HG03520 (cell line): ENCODE results near the gene CRNKL1.
A peak's percentile ranks its signal among the peaks of the same experiment; 100 is the strongest.

ENCODE experiments used
- ATAC-seq: cut with Tn5 transposase; IDR thresholded peaks from one replicate; pipeline ENCODE4 v1.9.1; 2021; ENCODE audit warnings: mild to moderate bottlenecking, moderate library complexity; ENCODE audit not compliant: unreplicated experiment

The CRNKL1 gene

GRCh38 chr20:20052074-20052970, at the start of gene CRNKL1, which contains the start of gene CFAP61:
TSS of gene CRNKL1 (minus strand) at chr20:20052466. CDS start at chr20:20052342, 124 bp downstream.
TSS of gene CFAP61 (plus strand) at chr20:20052532. CDS start at chr20:20056654, 4,122 bp downstream.
- peak; percentile 89 for ATAC-seq

DNA sequence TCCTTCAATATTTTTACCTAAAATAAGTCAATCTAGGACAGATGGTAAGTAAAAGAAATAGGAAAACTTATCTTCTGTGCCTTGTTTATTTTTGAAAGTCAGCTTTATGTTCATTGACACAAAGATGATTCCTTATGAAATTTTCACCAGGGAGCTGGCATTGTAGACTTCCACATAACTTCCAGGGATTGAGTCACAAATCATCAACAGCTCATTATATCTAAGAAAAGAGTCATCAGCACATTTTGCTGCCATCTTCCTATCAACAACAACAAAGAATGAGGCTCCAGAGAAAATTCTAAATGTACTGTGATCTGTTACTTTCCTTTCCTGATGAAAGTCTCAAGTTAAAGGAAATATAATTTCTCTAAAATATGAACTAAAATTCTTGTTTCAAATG, 48.6 kb upstream of the CRNKL1 start:
- no peak for ATAC-seq

DNA sequence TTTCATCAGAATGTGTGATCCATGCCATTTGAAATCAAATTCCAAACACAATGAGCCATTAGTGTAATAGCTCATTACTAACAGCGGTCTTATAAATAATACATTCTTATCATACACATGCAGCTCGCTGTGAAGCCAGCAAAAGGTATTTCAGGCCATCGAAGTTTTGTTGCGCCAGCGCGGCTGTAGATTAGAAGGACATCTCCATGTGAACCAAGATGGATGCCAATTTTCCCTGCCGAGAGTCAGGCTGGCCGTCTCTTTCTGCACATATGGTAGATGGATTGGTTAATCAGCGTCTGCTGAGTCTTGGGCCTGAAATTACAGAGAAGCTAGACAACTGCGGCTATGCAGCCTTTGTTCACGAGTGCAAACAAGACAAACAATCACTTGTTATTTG, 44.2 kb upstream of the CRNKL1 start:
- ATAC-seq = no peak

GRCh38 chr20:20095114-20095872, 43.0 kb upstream of the CRNKL1 start:
- ATAC-seq = no peak

GRCh38 chr20:20094410-20094809, 42.1 kb upstream of the CRNKL1 start:
- no peak for ATAC-seq

GRCh38 chr20:20092827-20093226, 40.6 kb upstream of the CRNKL1 start:
- no peak for ATAC-seq

DNA sequence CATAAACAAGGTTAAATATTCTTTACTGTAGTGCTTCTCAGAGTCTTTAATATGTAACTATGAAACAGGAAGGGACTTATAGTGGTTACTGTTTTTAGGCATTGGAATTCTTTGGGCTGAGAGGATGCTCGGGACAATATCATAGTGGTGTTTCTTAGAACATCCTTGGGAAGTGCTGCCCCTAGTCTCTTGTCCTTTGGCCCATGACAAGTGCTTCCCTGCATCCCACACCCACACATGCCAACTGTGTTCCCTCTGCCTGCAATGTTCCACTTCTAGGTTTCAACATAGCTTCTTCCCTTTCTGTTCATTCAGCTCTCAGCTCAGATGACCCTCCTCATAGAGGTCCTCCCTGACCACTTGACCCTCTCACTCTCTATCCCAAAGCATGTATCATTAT, 37.7 kb upstream of the CRNKL1 start:
- no peak for ATAC-seq

DNA sequence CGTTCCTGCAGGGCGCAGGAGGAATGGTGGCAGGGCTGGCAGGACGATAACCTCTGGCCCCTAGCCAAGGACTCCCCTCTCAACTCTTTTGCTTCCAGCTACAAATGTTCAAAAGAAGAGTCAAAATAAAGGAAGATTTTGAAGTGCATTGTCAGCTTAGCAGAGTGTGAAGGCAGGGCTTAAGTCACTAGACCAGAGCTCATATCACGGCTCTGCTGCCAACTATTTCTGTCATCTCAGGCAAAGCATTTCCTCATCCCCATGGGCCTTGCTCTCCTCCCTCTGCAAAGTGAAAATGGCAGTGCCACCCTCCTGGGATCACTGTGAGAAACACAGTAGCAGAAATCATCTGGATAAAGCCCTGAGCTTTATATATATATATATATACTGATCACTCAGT, 36.8 kb upstream of the CRNKL1 start:
- no peak for ATAC-seq

DNA sequence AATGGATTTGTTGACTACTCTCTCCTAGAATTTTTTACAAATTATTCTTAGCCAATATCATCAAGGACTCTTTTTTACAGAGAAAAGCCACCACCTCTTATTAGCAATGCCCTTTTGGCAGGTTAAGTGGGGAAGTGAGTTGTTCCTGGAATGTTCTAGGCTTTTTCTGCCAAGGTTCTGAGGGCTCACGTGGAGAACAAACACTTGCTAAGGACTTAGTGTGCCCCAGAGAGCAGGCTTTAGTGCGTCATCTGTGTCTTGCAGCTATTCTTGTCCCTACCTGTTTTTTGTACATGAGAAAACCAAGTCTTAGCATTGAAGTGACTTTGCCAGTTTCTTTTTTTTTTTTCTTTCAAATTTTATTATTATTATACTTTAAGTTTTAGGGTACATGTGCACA, 33.5 kb upstream of the CRNKL1 start:
- no peak for ATAC-seq

GRCh38 chr20:20085071-20085470, 32.8 kb upstream of the CRNKL1 start:
- no peak for ATAC-seq

DNA sequence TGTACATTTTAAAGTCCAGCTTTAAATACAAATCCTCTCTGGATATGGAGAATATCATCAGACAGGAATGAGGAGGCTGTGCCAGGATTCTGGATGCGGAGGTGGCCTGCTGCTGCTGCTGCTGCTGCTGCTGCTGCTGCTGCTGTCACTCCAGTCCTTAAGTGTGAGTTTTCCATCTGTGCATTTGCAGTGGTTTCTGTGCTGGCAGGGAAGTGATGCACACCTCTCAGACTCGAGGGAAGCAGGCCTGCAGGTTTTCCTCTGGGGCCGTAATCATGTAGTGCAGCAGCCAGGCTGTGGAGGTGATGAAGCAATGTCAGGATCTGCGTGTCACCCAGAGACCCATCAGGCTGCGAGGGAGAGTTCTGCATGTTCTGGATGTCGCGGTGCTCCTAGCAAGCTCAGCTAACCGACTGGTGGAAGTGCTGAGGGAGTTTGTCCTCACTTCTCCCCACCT, 32.1 kb upstream of the CRNKL1 start:
- no peak for ATAC-seq

GRCh38 chr20:20083807-20084206, 31.5 kb upstream of the CRNKL1 start:
- ATAC-seq = no peak

DNA sequence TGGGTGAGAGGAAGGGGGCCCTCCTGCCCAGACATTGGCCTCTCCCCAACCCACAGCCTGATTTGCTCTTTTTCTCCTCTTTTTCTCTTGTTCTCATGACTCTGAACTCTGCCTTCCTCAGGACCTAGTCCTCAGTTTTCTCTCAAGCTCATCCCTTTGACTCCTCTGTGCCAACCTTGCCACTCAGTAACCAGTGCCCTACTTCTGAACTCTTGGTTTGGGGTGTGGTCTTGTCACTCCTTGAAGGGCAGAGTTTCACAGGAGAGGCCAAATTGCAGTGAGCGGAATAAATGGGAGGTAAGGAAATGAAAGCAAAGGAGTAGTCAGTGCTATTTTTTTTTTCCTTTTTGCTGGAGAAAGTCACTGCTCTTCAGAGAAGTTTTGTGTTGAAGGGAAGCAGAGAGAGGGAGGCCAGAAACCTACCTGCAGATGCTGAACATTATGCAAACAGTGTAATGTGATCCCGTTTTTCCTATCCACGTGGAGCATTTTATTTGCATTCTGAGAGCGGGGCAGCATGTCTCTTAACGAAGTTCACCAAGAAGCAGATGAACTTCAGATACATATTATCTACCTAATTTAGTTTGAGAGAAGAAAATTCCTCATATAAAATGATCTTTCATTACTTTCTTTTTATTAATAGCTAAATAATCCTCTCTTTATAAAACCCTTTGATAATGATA, 27.0 kb upstream of the CRNKL1 start:
- ATAC-seq = no peak

DNA sequence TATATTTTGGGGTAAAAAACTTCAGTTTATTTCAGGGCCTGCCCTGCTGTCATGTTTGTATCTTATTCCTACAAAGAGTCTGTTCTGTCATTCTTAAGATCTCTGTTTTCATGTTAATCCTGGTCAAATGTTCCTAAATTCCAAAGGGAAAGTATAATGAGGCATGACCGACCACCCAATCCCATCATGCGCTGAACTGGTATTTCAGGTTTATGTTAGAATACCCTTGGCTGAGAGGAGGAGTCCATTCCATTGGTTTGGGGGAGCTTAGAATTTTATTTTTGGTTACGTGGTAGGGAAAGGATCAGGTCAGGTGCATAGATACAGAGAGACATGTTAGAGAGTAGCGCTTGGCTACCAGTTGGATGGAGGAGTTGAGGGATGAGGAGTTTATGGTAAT, 25.8 kb upstream of the CRNKL1 start:
- no peak for ATAC-seq

DNA sequence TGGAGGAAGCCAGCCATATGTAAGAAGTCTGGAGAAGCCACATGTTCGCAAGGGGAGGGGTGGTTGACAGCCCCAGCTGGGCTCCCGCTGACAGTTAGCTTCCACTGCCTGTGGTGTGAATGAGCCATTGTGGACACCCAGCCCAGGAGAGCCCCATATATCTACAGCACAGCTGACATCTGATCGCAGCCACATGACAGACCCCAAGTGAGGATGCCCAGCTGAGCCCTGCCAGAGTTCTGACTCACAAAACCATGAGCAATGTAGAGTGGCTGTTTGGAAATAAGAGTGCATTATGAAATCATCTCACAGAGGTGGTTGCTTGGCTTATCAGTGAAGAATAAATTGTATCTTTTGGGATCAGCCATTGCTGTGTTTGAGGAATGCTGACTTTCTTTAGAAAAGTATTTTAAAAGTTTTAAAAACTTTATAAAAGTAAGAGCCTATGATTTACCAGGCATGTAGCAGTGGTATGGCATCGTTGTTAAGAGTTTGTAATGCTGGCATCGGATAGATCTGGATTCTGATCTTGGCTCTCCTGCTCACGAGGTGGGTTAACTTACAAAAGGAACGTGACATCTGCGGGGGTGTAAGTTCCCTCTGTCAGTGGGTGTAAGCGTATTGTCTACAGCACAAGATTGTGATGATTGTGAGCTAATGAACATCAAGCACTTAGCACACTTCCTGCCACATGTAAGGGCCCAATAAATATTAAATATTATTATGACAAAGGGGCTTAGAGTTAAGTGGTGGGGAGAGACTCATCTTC, 24.2 kb upstream of the CRNKL1 start:
- ATAC-seq = no peak

DNA sequence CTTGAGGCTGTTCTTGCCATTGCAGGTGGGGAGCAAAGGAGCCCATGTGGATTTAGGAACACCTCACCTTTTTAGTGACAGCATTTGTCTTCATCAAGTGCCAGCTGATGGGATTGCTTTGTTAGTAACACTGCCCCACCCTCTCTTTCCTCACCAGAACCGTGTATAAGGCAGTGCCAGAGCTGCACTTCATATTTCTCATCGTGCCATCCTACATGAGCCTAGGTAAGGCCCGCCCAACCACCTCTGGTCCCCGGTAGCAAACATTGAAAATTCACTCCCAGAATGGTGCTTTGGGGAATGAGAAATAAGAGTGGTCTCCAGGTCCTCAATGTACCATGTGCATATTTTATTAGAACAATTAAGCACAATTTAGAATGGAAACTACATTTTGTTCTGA, 22.8 kb upstream of the CRNKL1 start:
- no peak for ATAC-seq

GRCh38 chr20:20073801-20074371, 21.6 kb upstream of the CRNKL1 start:
- no peak for ATAC-seq

DNA sequence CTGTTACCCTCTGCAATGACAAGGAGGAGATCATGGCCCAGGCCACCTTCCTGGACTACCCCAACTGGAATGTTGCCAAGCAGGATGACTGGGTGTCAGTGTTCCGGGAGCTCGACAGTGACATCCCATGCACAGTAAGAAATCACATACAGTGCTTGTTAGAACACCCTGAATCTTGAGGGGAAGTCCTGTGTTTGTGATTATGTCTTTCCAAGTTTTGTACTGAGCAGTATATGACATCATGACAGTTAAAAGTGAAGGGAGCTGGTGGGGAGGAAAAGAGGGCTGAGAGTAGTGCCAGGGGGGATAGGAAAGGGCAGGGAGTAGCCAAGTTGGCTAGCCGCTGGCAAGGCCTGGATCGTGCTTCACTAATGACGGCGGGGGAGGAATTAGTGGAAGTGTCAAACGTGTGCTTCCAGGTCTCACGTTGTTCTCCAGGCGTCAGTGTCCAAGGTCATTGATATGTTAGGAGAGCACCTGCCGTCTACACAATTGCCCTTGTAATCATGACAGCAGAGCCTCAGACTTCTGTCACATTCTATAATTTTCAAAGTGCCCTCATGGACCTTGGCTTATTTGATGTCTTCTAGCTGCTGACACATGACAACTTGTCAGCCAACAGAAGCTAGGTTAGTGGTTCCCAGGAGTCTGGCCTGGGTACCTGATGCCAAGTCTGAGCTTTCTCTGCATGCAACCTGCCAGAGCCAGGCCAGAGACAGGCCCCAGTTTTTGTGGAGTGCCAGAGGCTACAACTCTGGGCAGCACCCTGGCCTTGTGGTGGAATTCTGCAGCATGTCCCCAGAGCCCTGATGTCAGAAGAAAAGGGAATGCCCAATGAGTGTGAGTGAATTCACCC, 18.8 kb upstream of the CRNKL1 start:
- ATAC-seq = no peak

GRCh38 chr20:20065361-20065760, 13.1 kb upstream of the CRNKL1 start:
- no peak for ATAC-seq
